Type B pancreatic cell (in vitro differentiated cells): Measurements from ENCODE around the gene RBBP5. TPM values are rescaled to one million over a fixed set of nuclear protein-coding genes. Genes with fewer than 3 reads are reported as not detected.

ENCODE experiments used
- DNase-seq: peaks from one replicate; pipeline ENCODE4 v3.0.0; 2021; ENCODE audit warnings: mixed read lengths; ENCODE audit not compliant: unreplicated experiment; ENCODE audit errors: extremely low spot score
- H3K27ac Mint-ChIP-seq: 2 replicates; pipeline ENCODE4 v1.8.0; 2021; ENCODE audit warnings: mild to moderate bottlenecking, mixed read lengths
- H3K27me3 Mint-ChIP-seq: 2 replicates; pipeline ENCODE4 v1.8.0; 2021; ENCODE audit warnings: mixed read lengths
- H3K36me3 Mint-ChIP-seq: 2 replicates; pipeline ENCODE4 v1.8.0; 2021; ENCODE audit warnings: mixed read lengths
- H3K4me1 Mint-ChIP-seq: one replicate; pipeline ENCODE4 v1.8.0; 2021; ENCODE audit warnings: mixed read lengths; ENCODE audit not compliant: unreplicated experiment
- H3K4me3 Mint-ChIP-seq: 2 replicates; pipeline ENCODE4 v1.8.0; 2021; ENCODE audit warnings: mild to moderate bottlenecking, mixed read lengths
- H3K9me3 Mint-ChIP-seq: 2 replicates; pipeline ENCODE4 v1.8.0; 2021; ENCODE audit warnings: mixed read lengths
- total RNA-seq: library from RNA; stranded (reverse); gene quantifications from 2 replicates; pipeline ENCODE4 v1.2.1, GENCODE V29; 2021; ENCODE audit warnings: low replicate concordance
- TF ChIP-seq, protein P1 (sequence below): fragments of 200-600 bp; sonication (generic); conservative IDR thresholded peaks from 2 replicates; pipeline ENCODE4 v1.5.0; 2021; ENCODE audit warnings: antibody characterized with exemption, mild to moderate bottlenecking

The RBBP5 gene
- total RNA-seq, 1 donor from 2014 or later: 21.4 TPM

DNA sequence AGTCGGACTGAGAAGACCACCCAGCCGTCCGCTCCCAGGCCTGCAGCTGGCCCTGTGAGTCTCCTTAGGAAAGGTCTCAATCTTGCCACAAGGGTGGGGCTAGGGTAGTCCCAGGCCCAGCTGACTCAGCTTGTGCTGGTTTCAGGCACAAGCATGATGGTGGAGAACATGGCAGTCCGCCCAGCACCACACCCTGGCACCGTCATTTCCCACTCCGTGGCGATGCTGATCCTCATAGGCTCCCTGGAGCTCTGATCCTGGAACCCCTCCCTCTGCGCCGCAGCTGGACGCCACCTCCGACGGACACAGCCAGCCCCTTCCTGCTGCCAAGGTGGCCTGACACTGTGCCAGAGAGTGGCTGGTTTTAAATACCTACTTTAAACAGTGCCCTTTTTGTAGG lies 48.3 kb downstream of the RBBP5 start:
- no peaks in the 10 kb centered on the region for H3K36me3 Mint-ChIP-seq

DNA sequence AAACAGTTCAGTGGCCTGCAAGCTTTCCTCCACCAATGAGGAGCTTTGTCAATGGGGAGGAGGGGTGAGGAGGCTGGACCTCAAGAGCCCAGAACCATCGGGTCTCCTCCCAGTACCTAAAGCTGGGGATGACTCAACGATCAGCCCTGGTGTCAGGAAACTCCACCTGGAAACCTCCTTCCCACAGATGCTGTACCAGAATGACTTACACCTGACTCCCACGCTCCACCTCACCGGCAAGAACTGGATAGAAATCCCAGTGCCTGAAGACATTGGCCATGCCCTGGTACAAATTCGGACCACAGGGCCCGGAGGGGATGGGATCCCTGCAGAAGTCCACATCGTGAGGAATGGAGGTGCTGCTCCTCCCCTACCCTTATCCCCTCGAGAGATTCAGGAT lies 48.9 kb downstream of the RBBP5 start:
- Mint-ChIP-seq H3K9me3 (no peaks in the 10 kb centered on the region), H3K4me1 (no peaks in the 10 kb centered on the region), H3K36me3 (no peaks in the 10 kb centered on the region), H3K27me3 (peaks cover 4% of the 10 kb centered on the region), H3K27ac (no peak overlapping the region), H3K4me3 (no peak overlapping the region)
- no peak for DNase-seq
- TF ChIP-seq, protein P1, sequence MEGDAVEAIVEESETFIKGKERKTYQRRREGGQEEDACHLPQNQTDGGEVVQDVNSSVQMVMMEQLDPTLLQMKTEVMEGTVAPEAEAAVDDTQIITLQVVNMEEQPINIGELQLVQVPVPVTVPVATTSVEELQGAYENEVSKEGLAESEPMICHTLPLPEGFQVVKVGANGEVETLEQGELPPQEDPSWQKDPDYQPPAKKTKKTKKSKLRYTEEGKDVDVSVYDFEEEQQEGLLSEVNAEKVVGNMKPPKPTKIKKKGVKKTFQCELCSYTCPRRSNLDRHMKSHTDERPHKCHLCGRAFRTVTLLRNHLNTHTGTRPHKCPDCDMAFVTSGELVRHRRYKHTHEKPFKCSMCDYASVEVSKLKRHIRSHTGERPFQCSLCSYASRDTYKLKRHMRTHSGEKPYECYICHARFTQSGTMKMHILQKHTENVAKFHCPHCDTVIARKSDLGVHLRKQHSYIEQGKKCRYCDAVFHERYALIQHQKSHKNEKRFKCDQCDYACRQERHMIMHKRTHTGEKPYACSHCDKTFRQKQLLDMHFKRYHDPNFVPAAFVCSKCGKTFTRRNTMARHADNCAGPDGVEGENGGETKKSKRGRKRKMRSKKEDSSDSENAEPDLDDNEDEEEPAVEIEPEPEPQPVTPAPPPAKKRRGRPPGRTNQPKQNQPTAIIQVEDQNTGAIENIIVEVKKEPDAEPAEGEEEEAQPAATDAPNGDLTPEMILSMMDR: no peak

More for the DNA sequence above, 48.3 kb downstream of the RBBP5 start:
- peaks cover 4% of the 10 kb centered on the region for H3K27me3 Mint-ChIP-seq
- no peak overlapping the region for H3K27ac Mint-ChIP-seq
- H3K9me3 Mint-ChIP-seq: no peaks in the 10 kb centered on the region
- no peaks in the 10 kb centered on the region for H3K4me1 Mint-ChIP-seq
- TF ChIP-seq, protein P1: no peak
- no peak for DNase-seq
- H3K4me3 Mint-ChIP-seq: no peak overlapping the region

DNA sequence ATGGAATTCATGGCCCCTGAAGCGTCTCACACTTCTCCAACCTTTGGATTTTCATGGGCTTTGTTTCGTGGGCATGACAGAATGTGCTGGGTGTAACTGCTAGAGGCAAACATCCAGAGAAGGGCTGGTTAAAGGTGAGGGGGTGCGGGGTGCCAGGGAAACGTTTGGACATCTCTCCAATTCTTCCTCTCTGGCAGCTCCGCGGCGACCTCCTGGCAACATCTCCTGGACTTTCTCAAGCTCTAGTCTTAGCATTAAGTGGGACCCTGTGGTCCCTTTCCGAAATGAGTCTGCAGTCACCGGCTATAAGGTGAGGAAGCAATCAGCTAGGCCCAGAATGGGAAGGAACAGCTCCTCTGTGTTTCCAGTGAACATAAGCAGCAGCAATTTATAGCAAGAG lies 49.5 kb downstream of the RBBP5 start:
- H3K4me1 Mint-ChIP-seq: no peaks in the 10 kb centered on the region
- no peak overlapping the region for H3K27ac Mint-ChIP-seq
- peaks cover 4% of the 10 kb centered on the region for H3K27me3 Mint-ChIP-seq
- H3K9me3 Mint-ChIP-seq: no peaks in the 10 kb centered on the region
- no peaks in the 10 kb centered on the region for H3K36me3 Mint-ChIP-seq
- TF ChIP-seq, protein P1: no peak
- H3K4me3 Mint-ChIP-seq: no peak overlapping the region
- DNase-seq: no peak

DNA sequence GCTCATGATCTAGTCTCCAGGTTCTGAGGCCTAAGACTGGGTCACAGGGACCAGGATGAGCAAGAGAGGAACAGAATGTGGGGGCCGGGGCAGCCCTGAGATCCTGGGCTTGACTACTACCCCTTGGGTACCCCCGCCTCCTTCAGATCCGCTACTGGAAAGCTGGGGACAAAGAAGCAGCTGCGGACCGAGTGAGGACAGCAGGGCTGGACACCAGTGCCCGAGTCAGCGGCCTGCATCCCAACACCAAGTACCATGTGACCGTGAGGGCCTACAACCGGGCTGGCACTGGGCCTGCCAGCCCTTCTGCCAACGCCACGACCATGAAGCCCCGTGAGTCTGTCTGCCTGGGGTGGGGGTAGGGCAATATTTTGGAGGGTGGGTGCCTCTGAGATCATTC lies 50.0 kb downstream of the RBBP5 start:
- Mint-ChIP-seq H3K27me3 (peaks cover 4% of the 10 kb centered on the region), H3K9me3 (no peaks in the 10 kb centered on the region), H3K4me1 (no peaks in the 10 kb centered on the region), H3K36me3 (no peaks in the 10 kb centered on the region), H3K27ac (no peak overlapping the region), H3K4me3 (no peak overlapping the region)
- no peak for DNase-seq
- TF ChIP-seq, protein P1: no peak

DNA sequence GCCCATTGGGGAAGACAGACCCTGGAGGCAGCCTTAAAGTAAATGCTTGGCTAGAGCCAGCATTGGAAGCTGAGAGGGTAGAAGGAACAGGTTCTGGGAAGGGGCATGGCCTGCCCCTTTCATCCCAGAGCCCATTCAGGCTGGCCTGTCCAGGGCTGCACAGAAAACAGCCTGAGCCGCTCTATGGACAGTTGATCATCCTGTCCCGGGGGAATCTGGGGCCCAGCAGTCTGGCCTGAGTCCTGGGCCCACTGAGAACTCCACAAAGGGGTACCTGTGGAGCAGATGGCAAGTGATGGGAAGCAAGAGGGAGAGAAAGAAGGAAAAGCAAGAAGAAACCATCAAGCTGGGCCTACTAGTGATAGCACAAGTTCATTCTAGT lies 50.8 kb downstream of the RBBP5 start:
- TF ChIP-seq, protein P1: no peak
- Mint-ChIP-seq H3K9me3 (no peaks in the 10 kb centered on the region), H3K27ac (no peak overlapping the region), H3K4me1 (no peaks in the 10 kb centered on the region), H3K27me3 (peaks cover 9% of the 10 kb centered on the region), H3K36me3 (no peaks in the 10 kb centered on the region), H3K4me3 (no peak overlapping the region)
- no peak for DNase-seq
